Measurements from ENCODE around the gene PLCH1. TPM values are rescaled to one million over a fixed set of nuclear protein-coding genes. Genes with fewer than 3 reads are reported as not detected.

PLCH1 gene
- total RNA-seq, 1 donor from 2014 or later, result 4.5 TPM

DNA sequence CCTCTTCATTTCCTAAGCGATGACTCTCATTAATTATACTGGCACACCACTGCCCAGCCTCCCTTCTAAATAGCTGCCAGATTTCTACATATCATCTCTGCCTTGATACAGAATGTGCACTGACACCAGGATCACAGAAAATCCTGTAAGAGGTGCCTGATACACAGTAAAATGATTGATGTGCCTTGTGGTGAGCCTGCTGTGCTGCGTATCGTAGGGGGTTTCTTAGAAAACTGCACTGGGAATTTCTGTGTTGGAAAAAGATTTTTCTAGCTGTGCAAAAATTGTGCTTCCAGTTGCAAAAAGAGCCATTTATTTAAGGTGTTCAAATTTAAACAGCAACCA, 3.0 kb upstream of the PLCH1 start:
- intact Hi-C loops (cut with DNase I), result no loop called here
- ATAC-seq (no peak), DNase-seq (ENCODE audit: low spot score) (no peak)

DNA sequence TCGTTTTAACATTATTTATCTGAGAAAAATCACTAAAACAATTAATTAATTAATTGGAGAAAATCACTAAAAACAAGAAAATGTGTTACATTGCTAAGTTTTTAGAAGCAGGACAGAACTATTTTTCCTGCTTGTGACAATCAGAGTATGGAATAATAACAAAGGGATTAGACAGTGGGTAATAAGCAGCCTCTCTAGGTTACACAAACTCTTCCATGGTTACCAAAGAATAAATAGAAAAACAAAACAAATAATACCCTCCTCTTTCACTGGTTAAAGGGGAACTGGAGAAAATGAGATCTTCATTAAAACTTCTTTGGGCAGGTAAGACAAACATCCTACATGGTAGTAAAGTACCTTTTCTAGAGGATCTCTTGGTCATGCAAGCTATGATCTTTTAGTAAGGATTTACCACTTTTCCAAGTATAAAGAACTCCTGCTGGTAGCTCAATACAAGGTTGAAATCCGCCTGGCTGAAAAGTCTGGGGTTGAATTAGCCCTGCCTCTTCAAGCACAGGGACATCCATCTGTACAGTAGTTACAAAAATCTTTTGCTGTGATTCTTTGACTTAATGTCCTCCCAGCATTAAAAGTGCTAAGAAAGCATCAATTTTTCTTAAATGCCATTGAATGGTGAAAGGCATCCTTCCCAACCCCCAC, 2.5 kb upstream of the PLCH1 start:
- no peak for ATAC-seq
- no peak for DNase-seq (ENCODE audit: low spot score)
- intact Hi-C loops (cut with DNase I), result no loop called here

DNA sequence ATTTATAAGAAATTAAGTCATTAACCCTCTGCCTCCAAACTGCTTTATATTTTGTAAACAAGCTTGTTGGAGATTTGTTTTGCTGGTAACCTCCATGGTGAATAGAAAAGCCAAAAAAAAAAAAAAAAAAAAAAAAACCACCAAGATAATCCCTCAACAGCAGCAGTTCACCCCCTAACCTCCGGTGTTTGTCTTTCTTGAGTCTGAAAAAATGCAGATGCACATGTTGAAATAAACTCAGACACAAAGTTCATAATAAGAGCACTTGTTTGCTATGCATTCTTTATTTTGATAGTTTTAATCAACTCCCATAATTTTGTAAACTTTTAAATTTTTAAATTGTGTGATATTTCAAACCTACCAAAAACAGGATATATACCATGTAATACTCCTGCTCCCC, 1.8 kb upstream of the PLCH1 start:
- intact Hi-C loops (cut with DNase I), result no loop called here
- ATAC-seq, result no peak
- no peak for DNase-seq (ENCODE audit: low spot score)

DNA sequence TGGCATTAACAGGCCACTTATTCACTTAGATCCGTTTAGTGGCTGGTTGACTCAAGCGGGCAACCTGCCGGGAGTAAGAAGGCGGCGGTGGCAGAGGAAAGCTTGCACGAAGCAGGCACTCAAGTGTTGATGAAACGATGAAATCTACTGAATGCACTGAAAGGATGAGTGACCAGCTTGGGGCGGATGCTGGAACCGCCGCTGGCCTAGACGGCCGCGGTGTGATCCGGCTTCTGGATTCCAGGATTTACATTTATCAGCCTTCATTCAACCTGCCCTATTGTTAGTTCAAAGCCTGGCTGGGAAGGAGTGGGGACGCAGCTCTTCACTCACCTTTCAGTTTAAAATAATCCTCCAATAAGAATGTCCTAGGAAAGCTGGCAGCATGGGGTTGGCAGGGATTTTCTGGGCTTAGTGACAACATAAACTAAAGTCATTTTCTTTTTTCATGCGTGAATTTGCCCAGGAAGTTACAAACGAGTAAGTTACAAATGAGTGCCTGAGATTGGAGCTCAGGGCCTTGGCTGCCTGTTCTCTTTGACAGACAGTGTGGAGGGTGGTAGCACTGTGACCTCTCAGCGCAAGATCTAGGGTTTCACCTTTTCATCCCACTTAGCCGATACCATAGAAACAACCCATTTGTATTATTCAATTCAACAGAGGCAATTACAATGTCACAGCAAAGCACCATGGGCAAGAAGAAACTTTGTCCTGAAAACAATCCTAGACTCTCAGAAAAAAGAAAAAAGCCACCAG, 1.1 kb upstream of the PLCH1 start:
- intact Hi-C loops (cut with DNase I), result no loop called here
- ATAC-seq (peak; percentile 41), DNase-seq (ENCODE audit: low spot score) (no peak)

DNA sequence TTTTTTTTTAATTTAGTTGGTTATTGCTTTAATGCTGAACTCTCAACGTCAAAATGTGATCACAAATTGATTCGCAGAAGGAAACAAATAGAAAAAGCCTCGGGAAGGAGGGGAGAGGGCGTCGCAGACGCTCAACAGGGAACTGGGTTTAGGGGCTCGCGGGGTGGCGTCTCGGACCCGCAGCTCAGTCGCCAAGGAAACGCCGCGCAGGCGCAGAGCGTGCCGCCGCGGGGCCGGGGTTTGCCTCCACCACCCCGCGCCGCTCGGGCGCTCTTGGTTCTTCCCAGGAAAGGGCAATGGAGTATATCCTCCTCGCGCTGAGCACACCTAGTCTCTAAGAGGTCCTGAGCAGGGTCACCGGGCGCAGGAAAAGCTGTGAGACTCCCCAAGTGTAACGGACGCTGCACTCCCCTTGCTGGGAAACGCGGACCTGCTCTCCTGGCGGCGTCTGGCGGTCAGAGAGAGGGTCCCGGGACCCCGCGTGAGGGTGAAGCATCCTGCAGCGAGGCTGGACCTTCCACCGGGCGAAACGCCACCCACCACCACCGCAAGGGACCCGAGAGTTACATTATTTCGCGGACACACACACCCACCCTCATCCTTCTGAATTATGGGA, 753 bp downstream of the PLCH1 start:
- DNase-seq (ENCODE audit: low spot score) (peak; percentile 68), ATAC-seq (peak; percentile 78)
- intact Hi-C loops (cut with DNase I), result no loop called here

DNA sequence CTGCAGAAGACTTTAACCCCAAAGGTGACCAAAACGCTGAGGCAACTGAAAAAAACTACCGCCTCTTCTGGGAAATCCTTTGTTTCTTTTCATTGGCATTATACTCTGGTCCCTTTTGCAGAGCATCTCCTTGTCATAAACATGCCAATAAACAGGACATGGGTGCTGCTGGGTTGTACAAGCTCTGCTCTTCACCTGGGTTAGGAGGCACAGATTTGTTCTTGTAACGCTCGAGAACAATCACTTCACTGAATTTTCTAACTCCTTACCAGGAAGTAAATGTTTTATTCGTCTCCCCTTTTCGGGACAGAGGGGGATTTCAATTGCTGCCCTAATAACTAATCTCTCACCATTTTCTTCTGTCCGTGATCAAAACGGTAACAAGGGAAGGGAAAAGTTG, 1.3 kb downstream of the PLCH1 start:
- ATAC-seq, result no peak
- intact Hi-C loops (cut with DNase I), result no loop called here

DNA sequence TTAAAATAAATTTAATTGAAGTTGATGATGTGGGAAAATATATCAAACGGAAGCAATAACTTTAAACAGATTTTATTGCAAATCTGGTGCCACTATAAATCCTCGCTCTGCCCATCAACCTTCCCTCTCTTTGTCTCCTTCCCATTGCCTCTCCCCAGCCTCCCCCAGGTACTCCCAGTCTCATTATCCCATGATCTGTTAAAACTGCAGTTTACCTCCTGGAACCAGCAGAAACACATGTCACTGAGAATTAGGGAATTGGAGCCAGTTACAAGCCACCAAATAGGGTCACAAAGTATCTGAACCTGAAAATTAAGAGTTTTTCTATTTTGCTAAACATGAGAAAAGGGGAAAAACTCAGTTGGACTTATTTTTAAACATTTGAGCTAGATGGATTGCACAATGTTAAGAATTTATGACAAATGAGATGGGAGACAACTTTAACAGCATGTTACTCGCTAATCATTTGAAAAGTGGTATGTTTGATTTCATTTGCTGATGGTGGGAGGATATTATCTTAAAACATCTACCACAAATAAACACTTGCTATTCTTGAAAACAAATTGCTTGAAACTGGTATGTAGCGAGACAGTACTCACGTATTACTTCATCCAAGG, 2.4 kb downstream of the PLCH1 start:
- ATAC-seq, result no peak
- DNase-seq (ENCODE audit: low spot score), result no peak
- intact Hi-C loops (cut with DNase I), result no loop called here

More for the DNA sequence above, 1.3 kb downstream of the PLCH1 start:
- DNase-seq (ENCODE audit: low spot score), result no peak

DNA sequence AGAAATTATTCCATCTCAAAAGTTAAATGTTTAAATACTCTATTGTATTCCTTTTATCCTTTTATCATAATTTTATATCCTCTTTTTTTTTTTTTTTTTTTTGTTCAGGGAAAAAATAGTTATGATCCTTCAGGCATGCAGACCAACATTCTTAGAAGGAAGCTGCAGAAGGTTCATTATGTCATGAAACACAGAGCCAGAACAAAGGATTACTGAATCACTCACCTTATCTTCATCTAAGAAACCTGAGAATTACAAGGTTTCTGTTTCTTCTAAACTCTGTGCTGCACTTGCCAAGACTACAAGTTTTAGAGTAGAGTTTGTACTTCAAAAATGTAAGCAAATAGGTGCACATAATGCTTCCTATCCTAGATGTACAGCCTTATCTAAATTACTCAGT, 3.3 kb downstream of the PLCH1 start:
- ATAC-seq, result no peak
- no peak for DNase-seq (ENCODE audit: low spot score)
- intact Hi-C loops (cut with DNase I), result no loop called here

DNA sequence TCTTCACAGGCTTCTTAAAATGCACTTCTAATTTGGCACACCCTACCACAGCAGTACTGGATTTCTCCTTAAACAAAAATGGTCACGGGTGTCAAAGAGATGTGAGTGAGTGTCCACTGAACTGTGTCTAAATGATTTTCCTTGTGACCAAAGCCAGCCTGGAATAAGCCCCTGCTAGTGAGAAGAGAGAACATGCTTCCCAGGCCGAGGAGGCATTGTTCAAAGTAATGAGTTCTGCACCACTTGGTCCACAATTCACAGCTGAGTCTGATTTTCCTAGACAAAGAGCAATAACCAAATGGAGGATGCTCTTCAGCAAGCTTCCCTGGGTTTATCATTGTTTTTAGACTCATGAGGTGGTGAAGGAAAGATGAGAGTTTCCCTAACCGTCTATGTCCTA, 3.8 kb downstream of the PLCH1 start:
- ATAC-seq (no peak), DNase-seq (ENCODE audit: low spot score) (no peak)
- intact Hi-C loops (cut with DNase I), result no loop called here

DNA sequence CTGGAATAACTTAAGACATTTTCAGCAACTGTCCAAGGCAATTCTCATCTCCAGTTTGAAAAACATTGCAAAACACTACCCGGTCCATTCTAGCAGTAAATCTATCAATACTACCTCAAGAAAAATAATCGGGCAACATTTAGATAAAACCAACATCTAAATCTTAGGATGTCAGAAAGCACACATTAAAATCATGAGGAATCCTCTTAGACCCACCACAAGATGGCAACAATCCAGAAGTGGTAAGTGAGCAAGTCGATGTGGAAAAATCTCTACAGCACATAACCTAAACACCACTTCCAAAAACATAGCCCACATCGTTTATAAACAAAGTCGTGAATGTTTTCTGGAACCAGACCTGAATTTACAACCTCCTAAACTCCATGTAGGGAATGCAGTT, 5.7 kb downstream of the PLCH1 start:
- intact Hi-C loops (cut with DNase I), result no loop called here
- DNase-seq (ENCODE audit: low spot score) (no peak), ATAC-seq (no peak)

DNA sequence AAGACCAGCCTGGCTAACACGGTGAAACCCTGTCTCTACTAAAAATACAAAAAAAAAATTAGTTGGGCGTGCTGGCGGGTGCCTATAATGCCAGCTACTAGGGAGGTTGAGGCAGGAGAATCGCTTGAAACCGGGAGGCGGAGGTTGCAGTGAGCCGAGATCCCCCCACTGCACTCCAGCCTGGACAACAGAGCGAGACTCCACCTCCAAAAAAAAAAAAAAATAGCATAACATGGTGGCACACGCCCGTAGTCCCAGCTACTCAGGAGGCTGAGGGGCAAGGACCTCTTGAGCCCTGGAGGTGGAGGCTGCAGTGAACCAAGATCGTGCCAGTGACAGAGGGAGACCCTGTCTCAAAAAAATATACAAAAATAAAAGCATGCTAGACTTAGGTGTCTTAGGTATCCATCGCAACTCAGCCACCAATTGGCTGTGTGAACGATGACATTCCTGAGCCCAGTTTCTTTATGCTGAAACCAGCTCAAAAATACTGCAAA, 6.2 kb downstream of the PLCH1 start:
- ATAC-seq, result no peak
- intact Hi-C loops (cut with DNase I), result no loop called here

DNA sequence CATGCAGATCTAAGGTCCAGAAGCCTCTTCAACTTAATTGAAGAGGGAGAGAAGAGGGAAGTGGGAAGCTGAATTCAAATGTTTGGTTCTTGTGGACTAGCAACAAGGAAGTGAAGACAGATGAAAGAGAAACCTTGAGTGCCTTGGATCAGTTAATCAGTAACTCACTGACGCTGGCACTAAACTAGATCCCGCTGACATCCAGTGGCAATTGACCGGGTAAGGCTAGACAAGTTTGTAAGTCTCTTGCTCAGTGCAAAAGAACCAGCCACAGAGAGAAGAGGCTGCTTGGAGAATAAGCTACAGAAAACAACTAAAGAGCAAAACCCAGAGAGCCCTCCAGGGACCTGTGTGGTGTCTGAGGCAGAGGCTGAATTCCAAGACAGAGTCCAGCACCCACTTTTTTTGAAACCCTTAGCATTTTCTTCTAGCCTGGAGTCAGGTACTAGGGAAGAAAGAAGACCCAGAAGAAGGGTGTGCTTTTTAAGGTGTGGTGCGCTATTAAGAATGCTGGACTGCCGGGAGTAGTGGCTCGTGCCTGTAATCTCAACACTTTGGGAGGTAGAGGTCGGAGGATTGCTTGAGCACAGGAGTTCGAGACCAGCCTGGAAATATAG, 6.9 kb downstream of the PLCH1 start:
- intact Hi-C loops (cut with DNase I), result no loop called here
- ATAC-seq, result no peak
- no peak for DNase-seq (ENCODE audit: low spot score)

More for the DNA sequence above, 6.2 kb downstream of the PLCH1 start:
- DNase-seq (ENCODE audit: low spot score), result no peak

DNA sequence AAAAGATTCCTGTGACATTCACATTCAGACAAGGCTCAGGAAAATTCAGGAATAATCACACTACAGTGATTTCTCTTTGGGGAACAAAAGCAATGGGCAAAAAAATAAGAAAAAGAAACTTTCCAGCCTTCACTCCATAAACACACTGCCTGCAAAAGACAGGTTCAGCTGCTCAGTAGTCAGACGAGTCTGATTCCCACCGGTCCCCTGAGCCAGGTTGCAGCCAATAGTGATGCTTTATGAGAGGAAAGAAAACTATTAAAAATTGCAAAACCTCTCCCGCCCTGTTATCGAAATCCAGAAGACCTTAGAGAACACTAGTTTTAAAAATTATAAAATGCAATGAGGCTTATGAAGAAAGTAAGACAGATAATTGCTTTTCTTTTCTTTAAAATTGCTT, 8.5 kb downstream of the PLCH1 start:
- intact Hi-C loops (cut with DNase I), result no loop called here
- DNase-seq (ENCODE audit: low spot score) (no peak), ATAC-seq (no peak)

DNA sequence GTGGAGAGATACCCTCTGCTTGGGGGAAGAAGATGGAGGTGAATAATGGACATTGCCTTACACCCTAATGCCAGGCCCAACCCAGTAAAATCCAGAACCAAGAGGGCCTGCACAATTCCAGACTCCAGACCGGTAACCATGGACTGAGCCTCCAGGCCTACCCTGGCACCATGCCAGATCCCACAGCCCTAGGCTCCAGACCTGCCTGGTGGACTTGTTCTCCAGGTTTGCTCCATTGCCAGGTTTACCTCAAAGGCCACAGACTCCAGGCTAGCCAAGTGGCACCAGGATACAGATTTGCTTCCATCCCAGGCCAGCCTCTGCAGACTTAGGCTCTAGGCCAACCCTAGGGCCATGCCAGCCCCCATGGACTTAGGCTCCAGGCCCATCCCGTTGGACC, 14.0 kb downstream of the PLCH1 start:
- DNase-seq (ENCODE audit: low spot score), result no peak
- intact Hi-C loops (cut with DNase I), result no loop called here
- no peak for ATAC-seq

DNA sequence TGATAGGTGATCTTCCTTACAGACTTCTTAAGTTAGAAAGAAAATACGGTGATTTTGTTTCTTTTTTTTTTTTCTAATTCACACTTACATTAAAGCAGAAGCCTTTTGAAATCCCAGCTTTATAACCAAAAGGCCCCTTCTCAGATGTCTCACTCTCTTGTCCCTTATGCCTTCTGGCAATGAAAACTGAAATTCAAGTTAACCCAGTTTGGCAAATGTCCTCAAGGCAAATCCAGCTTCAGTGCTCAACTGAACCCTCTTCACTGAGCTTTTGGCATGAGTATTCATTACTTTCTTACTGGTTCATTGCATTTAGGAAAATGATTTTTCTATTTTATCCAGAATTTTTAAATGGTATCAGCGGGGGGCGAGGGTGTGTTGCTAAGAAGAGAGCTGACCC, 17.0 kb downstream of the PLCH1 start:
- intact Hi-C loops (cut with DNase I), result no loop called here
- DNase-seq (ENCODE audit: low spot score), result no peak
- no peak for ATAC-seq

DNA sequence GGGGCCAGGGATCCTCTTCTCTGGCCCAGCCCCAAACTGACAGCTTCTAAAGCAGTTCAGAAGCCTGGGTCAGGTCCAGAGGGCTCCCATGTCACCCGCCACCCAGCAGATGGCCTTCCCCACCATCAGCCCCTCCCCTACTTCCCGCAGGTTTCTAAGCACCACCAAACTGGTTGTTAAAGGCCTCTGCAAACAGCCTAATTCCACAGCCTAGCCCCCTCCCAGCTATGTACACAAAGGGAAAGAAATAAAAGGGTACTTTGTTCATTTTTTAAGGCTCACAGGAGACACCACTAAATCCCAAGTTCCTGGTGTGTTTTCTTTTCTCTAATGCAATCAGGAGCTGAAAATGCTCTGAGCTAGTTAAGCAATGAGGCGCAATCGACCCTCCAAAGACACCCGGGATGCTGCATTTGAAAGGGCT, 30.6 kb downstream of the PLCH1 start:
- no peak for DNase-seq (ENCODE audit: low spot score)
- peak; percentile 74 for ATAC-seq
- intact Hi-C loops (cut with DNase I), result no loop called here

DNA sequence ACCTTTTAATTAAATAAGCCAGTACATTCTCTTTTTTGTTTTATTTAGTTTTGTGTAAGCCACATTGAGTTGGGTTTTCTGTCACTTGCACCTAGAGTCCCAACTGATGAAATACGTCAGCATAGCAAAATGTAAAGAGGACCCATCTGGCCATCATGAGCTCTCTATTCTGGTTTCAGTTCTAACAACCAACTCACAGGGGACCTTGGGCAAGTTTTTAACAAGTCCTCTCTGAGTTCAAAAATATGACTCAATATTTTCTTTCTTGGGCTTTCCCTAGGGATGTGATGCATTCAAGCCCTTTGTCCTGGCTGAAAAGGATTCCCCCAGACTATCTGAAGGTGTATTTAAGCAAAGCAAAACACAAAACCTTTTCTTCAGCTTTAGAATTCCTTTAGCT, 32.9 kb downstream of the PLCH1 start:
- DNase-seq (ENCODE audit: low spot score), result no peak
- ATAC-seq, result no peak
- intact Hi-C loops (cut with DNase I), result no loop called here

DNA sequence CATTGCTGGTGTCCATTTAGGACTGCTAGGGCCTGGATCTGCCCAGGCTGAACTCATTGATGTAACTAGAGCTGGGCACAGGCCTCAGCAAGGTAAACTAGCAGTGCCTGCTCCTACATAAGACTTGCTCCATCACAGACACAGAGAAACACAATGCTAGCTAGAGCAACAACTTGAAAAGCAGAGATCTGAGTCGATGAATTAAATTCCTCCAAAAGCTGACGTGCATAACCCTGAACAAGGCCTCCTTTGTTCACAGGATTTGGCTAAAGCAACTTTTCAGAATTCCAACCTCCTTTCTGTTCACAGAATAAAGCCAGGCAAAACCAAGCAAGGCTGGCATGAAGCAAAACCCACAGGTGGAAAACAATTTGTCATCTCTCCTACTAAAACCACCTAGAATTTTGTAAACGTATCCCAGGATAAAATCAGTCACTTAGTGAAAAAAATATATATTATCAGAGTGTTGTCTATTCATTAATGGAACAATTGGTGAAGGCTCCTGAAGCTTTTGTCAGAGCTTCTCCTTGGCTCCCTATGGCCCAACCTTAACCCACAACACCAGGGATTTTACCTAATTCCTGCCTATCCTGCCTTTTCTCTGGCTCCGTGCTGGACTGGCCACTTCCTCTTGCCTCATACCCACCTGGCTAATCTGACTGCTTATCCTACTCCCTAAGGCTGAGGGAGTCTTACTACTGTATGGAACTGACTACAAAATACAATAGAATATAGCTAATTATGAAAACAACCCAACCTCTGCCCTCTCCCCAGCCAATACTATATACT, 39.9 kb downstream of the PLCH1 start:
- DNase-seq (ENCODE audit: low spot score) (no peak), ATAC-seq (peak; percentile 90)
- intact Hi-C loops (cut with DNase I), result loop anchor here (10.0 kb wide), 1 partner anchor 350 kb away; no protein-coding TSS in a partner anchor

DNA sequence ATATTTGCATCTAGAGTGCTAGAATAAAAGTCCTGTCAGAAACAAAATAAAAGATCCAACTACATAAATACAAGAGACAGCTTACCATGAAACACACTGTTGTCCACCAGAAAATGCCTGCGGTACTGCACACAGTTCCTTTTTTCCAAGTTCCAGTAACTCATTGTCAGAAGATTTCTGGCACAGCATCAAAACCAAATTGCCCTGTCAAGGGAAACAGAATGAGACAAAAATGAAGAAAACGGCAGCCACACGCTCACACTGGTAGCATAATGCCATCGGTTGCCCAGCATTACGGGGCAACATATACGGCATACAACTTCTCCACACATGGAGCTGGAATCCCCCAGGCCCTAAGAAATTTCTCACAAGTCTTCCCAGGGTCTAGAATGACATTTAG, 40.8 kb downstream of the PLCH1 start:
- no peak for DNase-seq (ENCODE audit: low spot score)
- intact Hi-C loops (cut with DNase I), result loop anchor here (10.0 kb wide), 1 partner anchor 349 kb away; no protein-coding TSS in a partner anchor
- peak; percentile 9 for ATAC-seq
